Measurements from ENCODE around the gene SLC35F1. TPM values are rescaled to one million over a fixed set of nuclear protein-coding genes. Genes with fewer than 3 reads are reported as not detected.

The SLC35F1 gene
- total RNA-seq, 1 donor from 2014 or later, result 22.4 TPM

DNA sequence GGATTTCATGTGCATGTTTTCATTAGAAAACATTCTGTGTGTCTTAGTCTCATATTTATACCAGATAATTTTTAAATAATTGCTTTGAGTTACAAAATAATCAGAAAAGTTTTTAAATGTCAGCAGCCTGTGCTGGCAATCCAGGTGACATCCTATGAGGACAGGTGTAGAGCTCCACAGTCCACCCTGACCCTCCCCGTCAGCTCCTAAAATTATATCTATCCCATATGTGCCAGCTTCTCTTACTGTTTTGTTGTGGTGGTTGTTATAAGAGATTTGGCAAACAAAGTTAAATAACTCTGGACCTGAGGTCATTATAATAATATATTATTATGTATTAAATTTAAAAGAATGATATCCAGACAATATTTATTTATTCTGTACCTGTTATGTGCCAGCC, 387.8 kb downstream of the SLC35F1 start:
- Mint-ChIP-seq H3K9me3 (ENCODE audit: unreplicated experiment) (no peaks in the 10 kb centered on the region), H3K27ac (ENCODE audit: unreplicated experiment) (no peak overlapping the region), H3K4me1 (ENCODE audit: low read depth, unreplicated experiment) (peaks cover 5% of the 10 kb centered on the region), H3K36me3 (ENCODE audit: unreplicated experiment) (no peaks in the 10 kb centered on the region), H3K4me3 (ENCODE audit: unreplicated experiment) (no peak overlapping the region), H3K27me3 (ENCODE audit: unreplicated experiment) (no peaks in the 10 kb centered on the region)
- TF ChIP-seq, protein P1, sequence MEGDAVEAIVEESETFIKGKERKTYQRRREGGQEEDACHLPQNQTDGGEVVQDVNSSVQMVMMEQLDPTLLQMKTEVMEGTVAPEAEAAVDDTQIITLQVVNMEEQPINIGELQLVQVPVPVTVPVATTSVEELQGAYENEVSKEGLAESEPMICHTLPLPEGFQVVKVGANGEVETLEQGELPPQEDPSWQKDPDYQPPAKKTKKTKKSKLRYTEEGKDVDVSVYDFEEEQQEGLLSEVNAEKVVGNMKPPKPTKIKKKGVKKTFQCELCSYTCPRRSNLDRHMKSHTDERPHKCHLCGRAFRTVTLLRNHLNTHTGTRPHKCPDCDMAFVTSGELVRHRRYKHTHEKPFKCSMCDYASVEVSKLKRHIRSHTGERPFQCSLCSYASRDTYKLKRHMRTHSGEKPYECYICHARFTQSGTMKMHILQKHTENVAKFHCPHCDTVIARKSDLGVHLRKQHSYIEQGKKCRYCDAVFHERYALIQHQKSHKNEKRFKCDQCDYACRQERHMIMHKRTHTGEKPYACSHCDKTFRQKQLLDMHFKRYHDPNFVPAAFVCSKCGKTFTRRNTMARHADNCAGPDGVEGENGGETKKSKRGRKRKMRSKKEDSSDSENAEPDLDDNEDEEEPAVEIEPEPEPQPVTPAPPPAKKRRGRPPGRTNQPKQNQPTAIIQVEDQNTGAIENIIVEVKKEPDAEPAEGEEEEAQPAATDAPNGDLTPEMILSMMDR (IDR thresholded peaks at IDR 0.05; ENCODE audit: partially characterized antibody, unreplicated experiment), result no peak
- no peak for DNase-seq

DNA sequence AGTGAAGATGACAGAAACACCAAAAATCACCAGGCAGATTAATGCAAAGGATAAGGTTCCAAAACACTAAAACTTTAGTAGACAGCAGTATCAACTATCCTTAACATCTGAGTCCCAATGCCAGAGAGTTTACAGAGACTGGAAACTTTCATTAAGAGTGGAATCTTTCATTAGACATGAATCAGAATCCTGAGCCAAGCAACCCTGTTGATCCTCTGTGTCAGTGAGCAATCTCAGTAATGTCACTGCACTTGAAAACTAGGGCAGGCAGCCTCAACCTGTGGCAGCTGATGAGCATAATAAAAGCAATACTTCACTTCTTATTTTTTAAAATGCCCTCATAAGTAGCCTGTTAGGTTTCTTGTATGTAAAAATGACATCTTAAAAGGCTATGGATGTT, 388.3 kb downstream of the SLC35F1 start:
- no peak overlapping the region for H3K27ac Mint-ChIP-seq (ENCODE audit: unreplicated experiment)
- TF ChIP-seq, protein P1 (IDR thresholded peaks at IDR 0.05; ENCODE audit: partially characterized antibody, unreplicated experiment), result no peak
- DNase-seq, result no peak
- H3K36me3 Mint-ChIP-seq (ENCODE audit: unreplicated experiment), result no peaks in the 10 kb centered on the region
- H3K9me3 Mint-ChIP-seq (ENCODE audit: unreplicated experiment), result no peaks in the 10 kb centered on the region
- no peaks in the 10 kb centered on the region for H3K27me3 Mint-ChIP-seq (ENCODE audit: unreplicated experiment)
- H3K4me1 Mint-ChIP-seq (ENCODE audit: low read depth, unreplicated experiment), result peaks cover 5% of the 10 kb centered on the region
- H3K4me3 Mint-ChIP-seq (ENCODE audit: unreplicated experiment), result no peak overlapping the region

DNA sequence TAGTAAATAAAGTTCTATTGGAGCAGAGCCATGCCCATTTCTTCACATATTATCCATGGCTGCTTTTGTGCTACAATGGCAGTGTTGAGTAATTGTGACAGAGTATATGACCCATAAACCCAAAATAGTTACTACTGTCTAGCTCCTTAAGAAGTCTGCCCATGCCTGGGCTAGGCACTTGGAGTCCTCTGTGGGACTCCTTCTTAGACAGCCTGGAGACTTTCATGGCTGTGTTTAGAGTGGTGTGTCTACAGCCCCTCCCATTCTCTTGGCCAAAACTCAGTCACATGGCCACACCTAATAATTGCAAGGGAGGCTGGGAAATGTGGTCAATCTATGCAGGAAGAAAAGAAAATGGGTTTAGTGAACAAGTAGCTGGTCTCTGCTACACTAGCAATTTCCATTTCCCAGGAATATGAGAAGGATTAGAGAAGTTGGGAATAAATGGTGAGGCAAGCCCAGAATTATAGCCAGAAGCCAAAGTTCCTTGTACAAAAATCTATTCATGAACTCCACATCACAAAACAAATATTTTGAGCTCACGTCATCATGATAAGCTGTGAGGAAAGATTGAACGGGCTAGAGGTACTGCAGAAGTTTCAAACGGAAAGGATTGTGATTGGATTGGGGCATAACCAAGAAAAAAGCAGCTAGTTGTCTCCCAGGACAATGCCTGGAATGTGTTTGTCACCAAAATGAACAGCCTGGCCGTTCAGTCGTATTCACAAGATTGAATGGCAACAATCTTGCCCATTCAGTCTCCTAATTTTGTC, 389.3 kb downstream of the SLC35F1 start:
- peaks cover 5% of the 10 kb centered on the region for H3K4me1 Mint-ChIP-seq (ENCODE audit: low read depth, unreplicated experiment)
- H3K9me3 Mint-ChIP-seq (ENCODE audit: unreplicated experiment), result no peaks in the 10 kb centered on the region
- no peaks in the 10 kb centered on the region for H3K27me3 Mint-ChIP-seq (ENCODE audit: unreplicated experiment)
- H3K4me3 Mint-ChIP-seq (ENCODE audit: unreplicated experiment), result no peak overlapping the region
- TF ChIP-seq, protein P1 (IDR thresholded peaks at IDR 0.05; ENCODE audit: partially characterized antibody, unreplicated experiment), result no peak
- H3K27ac Mint-ChIP-seq (ENCODE audit: unreplicated experiment), result no peak overlapping the region
- no peak for DNase-seq
- no peaks in the 10 kb centered on the region for H3K36me3 Mint-ChIP-seq (ENCODE audit: unreplicated experiment)

DNA sequence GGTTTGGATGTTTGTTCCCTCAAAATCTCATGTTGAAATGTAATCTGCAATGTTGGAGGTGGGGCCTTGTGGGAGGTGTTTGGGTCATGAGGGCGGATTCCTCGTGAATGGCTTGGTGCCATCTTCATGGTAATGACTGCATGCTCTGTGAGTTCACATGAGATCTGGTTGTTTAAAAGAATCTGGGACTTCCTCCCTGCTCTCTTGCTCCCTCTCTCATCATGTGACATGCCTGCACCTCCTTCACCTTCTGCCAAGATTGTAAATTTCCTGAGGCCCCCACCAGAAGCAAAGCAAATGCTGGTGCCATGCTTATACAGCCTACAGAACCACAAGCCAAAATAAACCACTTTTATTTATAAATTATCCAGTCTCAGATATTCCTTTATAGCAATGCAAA, 390.8 kb downstream of the SLC35F1 start:
- TF ChIP-seq, protein P1 (IDR thresholded peaks at IDR 0.05; ENCODE audit: partially characterized antibody, unreplicated experiment), result no peak
- no peak overlapping the region for H3K4me3 Mint-ChIP-seq (ENCODE audit: unreplicated experiment)
- no peaks in the 10 kb centered on the region for H3K27me3 Mint-ChIP-seq (ENCODE audit: unreplicated experiment)
- no peaks in the 10 kb centered on the region for H3K9me3 Mint-ChIP-seq (ENCODE audit: unreplicated experiment)
- H3K4me1 Mint-ChIP-seq (ENCODE audit: low read depth, unreplicated experiment), result peaks cover under 1% of the 10 kb centered on the region
- no peak for DNase-seq
- no peak overlapping the region for H3K27ac Mint-ChIP-seq (ENCODE audit: unreplicated experiment)
- H3K36me3 Mint-ChIP-seq (ENCODE audit: unreplicated experiment), result no peaks in the 10 kb centered on the region

All from glutamatergic neuron (in vitro differentiated cells).